Gastroesophageal sphincter (tissue), 3 donors: ENCODE data around the gene APPL2.

Source experiments
- CTCF ChIP-seq, 4 experiments: fragments of 200-600 bp in 2 of 4; fragments of 450-650 bp in 2 of 4; sonication (generic) in 1 of 4; IDR thresholded peaks; one replicate each; pipeline ENCODE4 v1.5.1; 2017 to 2019; ENCODE audit warnings: antibody characterized with exemption in 4 of 4, mild to moderate bottlenecking in 2 of 4, moderate library complexity in 2 of 4
- POLR2AphosphoS5 ChIP-seq: sonication (generic); formaldehyde crosslinking; IDR thresholded peaks from one replicate; pipeline ENCODE4 v1.6.1; 2017; ENCODE audit warnings: antibody characterized with exemption

GRCh38 chr12:105222284-105222655 lies 13.7 kb downstream of the APPL2 start:
- no peak for TF ChIP-seq POLR2AphosphoS5
- TF ChIP-seq CTCF (IDR thresholded peaks at IDR 0.05): no peak
